Medulla oblongata (tissue), 1 donor: ENCODE data around the gene STRIP2.
A peak's percentile ranks its signal among the peaks of the same experiment; 100 is the strongest.
"Not testable (repeated sequence)": the region's sequence is repeated elsewhere in the genome, so short reads cannot be mapped to it uniquely, and the experiment has no call there.

Experiments used
- DNase-seq: peaks from one replicate; pipeline ENCODE4 v3.0.0-alpha.2; 2015; ENCODE audit errors: extremely low spot score

STRIP2 gene

DNA sequence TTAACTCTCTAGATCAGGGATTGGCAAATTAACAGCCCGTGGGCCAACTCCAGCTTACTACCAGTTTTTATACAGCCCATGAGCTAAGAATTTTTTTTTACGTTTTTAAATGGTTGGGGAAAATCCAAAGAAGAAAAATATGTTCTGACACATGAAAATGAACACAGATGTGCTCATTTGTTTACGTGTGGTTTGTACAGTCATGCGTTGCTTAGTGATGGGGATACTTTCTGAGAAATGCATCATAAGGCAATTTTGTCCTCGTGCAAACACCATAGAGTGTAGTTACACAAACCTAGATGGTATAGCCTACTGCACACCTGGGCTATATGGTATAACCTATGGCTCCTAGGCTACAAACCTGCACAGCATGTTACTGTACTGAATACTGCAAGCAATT lies 59.8 kb downstream of the STRIP2 start:
- no peak for DNase-seq

DNA sequence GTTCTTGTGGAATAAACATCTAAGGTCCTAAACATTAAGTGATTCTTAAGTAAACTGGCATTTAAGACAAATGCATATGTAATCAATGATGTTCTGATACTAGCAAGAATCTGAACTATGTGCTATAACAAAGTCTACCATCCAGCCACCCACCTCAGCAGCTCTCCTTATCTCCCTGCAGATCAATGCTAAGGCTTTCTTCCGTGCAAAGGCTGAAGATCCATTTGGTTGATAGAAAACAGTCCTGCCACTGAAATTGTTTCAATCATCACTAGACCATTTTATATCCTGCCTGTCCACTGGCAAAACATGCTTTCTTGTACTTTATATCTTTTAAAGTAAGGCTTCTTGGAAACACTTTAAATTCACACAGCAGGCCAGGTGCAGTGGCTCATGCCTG lies 61.8 kb downstream of the STRIP2 start:
- no peak for DNase-seq

DNA sequence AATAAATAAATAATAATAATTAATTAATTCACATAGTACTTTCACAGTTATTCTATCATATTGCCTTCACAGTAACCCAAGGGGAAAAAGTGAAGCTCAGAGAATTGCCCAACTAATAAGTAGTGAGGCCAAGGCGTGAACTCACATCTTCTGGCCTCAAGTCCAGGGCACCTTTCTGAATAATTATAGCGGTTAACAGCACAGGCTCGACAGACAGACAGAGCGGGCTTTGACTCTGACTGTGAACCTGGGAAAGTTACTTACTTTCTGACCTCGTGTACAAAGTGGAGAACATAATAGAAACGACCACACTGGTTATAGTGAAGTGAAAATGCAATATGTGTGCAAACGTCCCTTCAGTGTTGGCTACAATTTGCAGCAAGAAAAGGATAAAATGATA lies 62.4 kb downstream of the STRIP2 start:
- DNase-seq, result no peak

DNA sequence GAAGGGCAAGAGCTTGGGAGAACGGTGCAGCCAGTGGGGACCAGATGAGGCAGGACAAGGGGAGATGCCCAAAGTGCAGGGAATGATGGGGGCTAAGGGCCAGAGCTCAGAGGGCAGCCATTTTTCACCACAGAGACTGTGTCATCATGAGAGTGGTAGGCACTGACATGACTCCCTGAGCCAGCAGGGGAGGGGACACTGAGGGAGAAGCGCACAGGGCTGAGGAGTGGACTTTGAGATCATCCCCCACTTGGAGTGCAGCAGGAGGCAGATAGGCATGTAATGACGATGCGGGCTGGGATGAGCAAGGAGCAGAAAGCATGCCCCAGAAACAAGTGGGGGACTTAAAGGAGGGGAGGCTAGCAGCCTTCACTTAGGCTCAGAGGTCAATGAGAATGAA lies 62.9 kb downstream of the STRIP2 start:
- no peak for DNase-seq

DNA sequence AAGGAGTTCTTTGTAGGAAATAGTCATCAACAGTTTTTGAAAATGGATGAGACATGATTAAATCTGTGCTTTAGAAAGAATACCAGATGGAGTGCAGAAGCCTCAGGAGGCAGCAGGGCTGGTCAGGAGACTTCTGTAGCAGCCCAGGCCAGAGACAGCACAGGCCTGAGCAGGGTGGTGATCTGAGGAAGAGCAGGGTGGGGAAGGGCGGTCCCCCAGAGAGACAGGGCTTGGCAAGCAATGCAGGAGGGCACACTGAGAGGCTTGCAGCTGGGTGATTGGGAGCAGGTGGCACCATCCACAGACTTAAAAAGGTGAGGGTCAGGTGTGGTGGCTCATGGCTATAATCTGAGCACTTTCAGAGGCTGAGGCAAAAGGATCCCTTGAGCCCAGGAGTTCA lies 63.8 kb downstream of the STRIP2 start:
- DNase-seq, result no peak

DNA sequence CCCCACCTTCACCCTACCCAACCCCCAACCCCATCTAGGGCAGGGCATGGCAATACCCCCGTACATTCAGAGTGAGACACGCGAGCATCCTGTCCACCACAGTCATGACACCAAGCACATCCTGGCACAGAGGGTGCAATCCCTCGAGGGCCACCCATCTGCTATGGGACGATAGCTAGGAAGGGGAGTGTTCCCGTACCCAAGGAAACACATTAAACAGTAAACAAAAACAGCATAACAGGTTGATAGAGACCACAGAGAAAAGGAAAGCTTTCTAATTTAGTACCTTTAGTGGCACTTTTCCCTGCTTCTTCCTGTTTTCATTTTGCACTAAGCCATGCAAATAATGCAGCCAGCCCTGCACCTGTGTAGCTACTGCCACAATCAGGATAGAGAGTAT lies 65.8 kb downstream of the STRIP2 start:
- DNase-seq, result no peak

DNA sequence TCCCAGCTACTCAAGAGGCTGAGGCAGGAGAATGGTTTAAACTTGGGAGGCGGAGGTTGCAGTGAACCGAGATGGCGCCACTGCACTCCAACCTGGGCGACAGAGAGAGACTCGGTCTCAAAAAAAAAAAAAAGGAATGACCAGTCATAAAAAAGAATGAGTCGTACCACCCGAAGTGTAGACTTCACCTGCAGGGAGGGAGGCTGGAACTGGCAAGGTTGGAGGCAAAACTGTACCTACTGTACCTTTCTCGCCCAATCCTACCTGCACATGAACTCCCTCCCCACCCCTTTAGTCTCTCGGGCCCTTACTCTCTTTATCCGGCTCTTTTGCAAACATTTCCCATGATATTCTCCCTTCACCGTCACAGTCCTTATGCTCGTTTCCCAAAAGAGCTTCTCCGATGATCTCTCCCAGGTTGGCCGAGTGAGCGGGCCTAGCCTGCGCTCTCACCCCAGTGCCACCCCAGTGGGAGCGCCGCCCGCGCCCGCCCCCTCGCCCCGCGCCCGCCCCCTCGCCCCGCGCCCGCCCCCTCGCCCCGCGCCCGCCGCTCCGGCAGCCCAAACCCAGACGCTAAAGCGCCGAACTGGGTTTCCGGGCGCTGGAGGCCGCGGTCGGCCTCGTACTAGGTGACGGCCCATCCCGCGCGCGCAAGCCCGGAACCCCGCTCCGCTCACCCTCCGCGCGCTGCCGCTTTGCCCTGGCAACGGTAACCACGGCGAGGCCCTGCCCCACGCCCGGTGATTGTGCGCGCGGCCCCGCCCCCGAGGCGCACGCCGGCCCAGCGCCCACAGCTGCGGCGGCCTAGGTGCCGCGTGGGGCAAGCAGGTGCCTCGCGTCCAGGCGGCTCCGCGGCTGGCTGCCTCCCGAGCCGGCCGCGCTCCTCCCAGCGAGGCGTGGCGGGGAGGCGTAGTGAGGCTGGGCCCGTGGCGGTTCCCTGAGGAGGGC lies 67.8 kb downstream of the STRIP2 start, which contains the start of gene SMKR1:
SMKR1 (plus strand) TSS at position 772 of the 948 bp plus-strand sequence. CDS start 294 bp downstream, outside the sequence.
- DNase-seq, result peak; percentile 51

DNA sequence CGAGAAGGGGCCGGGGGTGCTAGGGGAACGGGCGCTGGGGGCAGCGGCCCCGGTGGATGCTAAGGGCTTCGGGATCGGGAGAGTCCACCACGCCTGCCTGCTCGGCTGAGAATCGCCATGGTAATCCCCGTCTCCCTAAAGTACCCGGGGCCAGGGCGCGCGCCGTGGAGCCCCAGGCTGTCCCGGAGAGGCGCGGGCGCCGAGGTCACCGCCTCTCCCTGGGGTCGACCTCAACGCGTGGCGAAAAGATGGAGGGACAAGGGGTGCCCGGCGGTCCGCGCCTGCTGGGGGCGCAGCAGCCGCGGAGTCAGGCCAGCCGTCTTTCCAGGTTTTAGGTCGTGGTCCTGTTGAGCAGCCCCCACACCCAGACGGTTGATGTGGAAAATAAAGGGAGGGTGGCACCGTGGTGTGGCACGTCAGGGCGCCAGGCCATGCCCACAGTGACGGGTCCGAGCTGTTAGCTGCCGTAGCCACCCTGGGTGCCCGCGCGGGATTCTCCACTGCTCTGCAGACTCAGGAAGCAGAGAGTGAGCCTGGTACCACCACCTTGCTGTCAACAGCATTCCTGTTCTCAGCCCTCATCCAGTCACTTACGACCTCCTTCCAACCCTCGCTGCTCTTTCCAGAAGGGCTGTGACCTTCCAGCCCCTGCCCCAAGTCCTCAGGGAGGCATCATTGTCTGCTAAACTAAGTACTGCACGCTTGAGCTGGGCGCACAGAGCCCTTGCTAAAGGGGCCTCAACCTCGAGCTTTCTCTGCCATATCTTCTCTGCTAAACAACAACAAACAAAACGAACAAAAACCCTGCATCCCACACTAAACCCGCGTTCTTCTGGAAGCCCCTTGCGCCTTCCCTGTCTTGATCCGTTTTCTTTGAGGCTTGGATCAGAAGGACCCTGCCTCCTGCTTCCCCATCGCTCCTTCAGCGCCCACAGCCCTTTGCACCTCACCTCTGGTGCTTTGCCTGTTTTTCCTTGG lies 68.8 kb downstream of the STRIP2 start:
- DNase-seq, result no peak

DNA sequence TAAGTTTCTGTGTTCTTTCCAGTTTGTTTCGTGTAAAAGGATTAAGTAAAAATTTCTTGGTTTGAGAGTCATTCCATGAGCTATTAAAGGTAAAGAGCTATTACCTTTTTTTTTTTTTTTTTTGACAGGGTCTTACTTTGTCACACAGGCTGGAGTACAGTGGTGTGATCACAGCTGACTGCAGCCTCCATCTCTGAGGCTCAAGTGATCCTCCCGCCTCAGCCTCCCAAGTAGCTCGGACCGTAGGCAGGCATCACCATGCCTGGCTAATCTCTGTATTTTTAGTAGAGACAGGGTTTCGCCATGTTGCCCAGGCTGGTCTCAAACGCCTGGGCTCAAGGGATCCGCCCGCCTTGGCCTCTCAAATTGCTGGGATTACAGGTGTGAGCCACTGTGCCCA lies 69.5 kb downstream of the STRIP2 start:
- no peak for DNase-seq

DNA sequence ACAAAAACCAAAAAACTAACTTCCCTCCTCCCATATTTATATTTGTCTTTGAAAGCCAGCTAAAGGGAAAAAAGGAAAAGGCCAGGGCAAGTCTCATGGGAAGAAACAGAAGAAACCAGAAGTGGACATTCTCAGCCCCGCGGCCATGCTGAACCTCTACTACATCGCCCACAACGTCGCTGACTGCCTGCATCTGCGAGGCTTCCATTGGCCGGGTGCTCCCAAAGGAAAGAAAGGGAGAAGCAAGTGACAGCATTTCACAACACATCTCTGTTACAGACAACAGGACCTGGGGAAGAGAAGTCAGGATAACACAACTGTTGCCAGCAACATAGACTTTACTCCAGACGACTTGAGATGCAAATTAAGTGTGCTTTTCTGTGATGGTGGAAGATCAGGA lies 78.0 kb downstream of the STRIP2 start:
- no peak for DNase-seq

DNA sequence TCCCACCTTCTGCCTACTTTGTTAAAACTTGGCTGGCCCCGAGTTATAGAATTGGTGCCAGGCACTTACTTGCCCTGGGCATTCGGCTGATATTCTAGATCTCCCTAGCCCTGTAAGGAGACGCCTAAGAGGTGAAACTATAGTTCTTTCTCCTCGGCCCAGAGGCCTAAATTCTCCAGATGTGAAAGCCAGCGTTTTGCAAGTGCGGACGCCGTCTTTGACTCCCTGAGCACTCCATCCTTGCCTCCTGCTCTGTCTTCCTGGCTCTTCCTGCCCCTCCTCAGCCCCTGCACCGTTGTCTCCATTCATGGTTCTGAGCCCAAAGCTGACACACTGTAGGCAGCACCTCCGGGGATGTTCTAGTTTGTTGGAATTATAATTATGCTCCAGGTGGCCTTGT lies 79.3 kb downstream of the STRIP2 start:
- DNase-seq, result no peak

DNA sequence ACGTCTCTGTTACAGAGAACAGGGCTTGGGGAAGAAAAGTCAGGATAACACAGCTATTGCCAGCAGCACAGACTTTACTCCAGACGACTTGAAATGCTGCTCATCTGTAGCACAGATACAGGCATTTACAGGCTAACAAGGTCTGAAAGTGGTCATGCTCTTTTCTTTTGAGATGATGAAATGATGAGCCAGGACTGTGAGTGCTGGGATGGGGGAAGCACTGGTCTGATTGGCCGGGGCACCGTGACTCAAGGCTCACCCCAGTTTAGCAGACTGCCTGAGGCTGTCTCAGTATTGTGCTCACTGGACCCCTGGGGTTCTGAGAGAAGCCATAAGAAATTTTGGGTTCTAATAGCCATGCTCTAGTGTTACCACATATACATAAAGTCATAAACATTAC lies 80.5 kb downstream of the STRIP2 start:
- no peak for DNase-seq

DNA sequence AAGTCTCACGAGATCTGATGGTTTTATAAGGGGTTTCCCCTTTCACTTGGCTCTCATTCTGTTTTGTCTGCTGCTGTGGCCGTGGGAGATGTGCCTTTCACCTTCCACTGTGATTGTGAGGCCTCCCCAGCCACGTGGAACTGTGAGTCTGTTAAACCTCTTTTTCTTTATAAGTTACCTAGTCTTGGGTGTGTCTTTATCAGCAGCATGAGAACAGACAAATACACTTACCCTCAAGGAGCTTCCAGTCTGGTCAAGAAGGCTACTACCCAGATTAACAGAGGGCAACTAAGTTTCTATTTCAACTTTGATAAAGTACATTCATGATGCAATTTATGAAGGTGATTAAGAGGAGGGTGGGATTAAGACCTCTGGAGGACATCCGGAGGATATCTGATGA lies 81.1 kb downstream of the STRIP2 start:
- no peak for DNase-seq

DNA sequence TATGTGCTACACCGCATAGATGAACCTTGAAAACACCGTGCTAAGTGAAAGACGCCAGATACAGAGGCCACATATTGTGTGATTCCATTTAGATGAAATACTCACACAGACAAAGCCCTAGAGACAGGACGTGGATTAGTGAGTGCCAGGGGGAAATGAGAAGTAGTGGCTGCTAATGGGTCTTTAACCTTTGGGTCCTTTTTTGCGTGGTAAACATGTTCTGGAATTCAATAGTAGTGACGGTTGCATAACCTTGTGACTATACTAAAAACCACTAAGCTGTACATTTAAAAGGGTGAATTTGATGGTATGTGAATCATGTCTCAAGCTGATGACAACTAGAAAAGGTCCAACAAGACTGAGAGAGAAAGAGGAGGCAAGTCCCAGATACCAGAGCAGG lies 83.7 kb downstream of the STRIP2 start:
- no peak for DNase-seq

DNA sequence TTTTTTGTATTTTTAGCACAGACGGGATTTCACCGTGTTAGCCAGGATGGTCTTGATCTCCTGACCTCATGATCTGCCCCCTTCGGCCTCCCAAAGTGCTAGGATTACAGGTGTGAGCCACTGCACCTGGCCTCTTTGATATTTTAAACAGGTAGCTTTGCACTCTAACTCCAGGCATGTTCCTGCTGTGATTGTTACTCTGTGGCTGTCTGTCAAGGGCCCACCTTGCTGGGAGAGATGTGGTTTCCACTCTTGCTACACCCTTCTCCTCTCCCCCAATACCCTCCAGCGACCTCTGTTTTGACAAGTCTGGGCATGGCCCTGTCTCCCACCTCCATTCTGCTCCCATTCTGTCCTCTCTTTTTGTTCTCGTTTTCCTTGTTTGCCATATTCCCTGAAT lies 85.2 kb downstream of the STRIP2 start:
- no peak for DNase-seq

DNA sequence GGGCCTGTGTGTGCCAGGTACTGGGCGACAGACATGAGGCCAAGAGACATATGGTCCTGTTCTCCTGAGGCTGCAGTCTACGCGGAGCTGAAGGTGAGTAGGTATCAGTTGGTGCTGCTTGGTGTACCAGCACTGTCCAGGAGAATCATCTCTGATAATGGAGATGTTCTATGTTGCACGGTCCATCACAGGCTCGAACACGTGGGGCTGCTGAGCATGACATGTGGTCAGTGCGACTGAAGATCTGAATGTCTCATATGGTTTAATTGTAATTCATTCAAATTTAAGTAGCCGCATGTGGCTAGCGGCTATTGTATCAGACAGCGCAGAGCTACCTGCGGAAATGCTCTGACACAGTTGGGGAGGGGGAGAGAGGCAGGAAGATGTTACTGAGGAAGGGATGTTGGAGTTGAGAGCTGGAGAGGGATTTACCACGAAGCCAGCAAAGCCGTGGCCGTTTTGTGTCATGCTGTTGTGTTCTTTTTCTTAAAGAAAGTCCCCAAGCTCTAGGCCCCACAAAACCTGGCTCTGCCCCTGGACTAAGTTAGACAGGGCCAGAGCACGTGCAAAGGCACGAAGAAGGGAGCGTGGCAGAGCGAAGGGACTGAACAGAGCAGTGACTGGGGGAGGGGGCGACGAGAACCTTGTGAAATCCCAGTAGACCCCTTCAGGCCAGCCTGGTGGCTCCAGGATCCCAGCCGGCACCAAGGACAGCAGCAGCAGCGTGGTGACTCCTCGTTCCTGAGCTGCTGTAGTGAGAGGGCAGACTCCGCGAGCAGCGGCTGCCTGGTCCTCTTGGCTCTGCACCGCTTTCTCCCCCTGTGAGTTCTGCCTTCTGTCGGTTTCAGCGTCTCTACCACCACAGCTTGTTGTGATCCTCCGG lies 88.1 kb downstream of the STRIP2 start:
- DNase-seq, result no peak

DNA sequence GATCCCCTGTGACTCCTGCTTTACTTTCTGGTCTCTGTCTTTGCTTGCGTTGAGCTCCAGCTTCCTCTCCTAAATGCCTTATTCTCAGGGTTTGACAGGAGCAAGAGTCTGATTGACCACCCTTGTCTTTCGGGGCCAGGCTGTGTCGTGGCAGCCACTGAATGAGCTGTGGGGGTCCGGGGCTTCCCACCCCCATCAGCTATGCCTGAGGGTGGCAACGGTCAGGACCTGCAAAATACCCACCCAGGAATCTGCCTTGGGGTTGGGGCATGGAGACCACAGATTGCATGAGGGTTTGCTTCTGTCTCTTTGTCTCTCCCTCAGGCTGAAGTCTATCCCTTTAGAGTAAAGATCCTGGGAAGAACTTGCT lies 88.7 kb downstream of the STRIP2 start:
- DNase-seq, result no peak

DNA sequence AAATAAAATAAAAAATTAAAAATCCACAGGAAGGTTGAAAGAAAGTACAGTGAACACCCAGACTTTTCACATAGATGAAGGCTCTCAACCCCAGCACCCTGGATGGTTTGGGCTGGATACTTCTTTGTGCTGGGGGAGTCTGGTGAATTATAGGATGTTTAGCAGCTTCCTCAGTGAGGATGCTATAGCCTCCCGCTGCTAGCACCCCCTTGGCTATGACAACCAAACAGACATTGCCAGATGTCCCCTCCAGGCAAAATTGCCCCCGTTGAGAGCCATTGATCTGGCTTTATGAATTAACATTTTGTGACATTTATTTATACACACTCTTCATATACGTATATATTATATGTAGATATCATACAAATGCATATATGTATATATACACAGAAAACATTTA lies 89.7 kb downstream of the STRIP2 start:
- no peak for DNase-seq

DNA sequence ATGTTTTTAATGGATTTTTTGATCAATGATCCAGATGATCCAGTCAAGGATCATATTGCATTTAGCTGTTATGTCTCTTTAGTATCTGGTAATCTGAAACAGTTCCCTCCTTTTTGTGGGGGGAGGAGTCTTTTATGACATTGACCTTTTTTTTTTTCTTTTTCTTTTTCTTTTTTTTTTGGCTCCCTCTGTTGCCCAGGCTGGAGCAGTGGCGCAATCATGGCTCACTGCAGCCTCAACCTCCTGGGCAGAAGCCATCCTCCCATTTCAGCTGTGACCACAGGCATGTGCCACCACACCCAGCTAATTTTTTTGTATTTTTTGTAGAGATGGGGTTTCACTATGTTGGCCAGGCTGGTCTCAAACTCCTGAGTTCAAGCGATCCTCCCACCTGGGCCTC lies 90.2 kb downstream of the STRIP2 start:
- DNase-seq, result not testable (repeated sequence)

DNA sequence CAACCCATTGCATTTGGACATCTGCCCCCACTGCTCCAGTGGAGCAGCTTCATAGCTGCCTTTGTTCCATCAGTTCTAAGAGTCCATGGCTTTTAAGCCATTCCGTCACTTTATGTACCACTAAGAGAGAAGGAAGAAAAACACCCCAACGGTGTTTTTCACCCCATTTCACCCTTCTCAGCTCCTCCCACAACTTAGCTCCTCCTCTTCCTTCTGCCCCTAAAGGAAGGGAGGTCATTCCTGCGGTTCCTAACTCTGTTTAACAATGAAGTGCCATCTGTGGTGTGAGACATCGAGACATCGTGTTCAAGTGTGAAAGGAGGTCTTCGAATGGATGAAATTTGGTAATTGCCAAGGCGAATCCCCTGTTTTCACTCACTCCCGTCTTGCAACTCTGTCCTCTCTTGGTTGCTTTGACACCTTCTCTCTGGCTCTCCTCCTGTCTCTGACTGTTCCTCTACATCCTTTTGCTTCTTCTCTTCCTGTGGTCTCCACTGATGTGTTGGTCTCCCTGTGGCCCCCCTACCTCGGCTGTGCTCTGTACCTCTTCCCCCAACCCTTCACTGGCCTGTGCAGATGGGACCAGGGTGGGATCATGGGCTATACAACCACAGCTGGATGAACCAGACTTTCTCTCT lies 91.1 kb downstream of the STRIP2 start:
- no peak for DNase-seq

DNA sequence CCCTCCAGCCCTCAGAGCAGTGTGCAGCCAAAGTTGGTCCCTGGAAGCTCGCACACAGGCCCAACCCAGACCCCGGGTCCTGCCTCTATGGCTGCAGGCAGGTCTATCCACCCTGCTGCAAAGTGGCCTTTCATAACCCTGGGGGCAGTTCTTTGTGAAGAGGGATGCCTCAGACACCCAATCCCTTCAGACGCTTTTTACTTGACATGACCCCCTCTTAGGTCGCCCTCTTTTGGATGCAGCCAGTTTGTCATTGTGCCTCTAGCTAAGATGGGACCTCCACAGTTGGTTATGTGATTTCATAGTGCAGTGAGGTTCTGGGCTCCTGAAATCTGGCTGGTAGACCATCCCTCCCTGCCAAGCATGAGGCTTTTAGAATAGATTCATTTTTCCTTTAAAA lies 95.4 kb downstream of the STRIP2 start:
- DNase-seq, result no peak
